Liver (tissue), 9 donors: ENCODE measurements around the gene RABGGTA. TPM values are rescaled to one million over a fixed set of nuclear protein-coding genes. Genes with fewer than 3 reads are reported as not detected.

ENCODE experiments used
- DNase-seq: peaks from one replicate; pipeline ENCODE4 v3.0.0-alpha.2; 2017; ENCODE audit warnings: low spot score
- H3K27ac ChIP-seq, 2 donors: one replicate each; pipeline ENCODE4 v1.7.0; 2013; ENCODE audit warnings: inconsistent platforms in 2 of 2, low read length in 2 of 2, control low read depth in 1 of 2, low read depth in 1 of 2, mild to moderate bottlenecking in 1 of 2
- H3K27me3 ChIP-seq, 4 donors: one replicate each; pipeline versions ENCODE4 v1.6.1 to v1.7.0; 2013; ENCODE audit warnings: low read length in 3 of 4, inconsistent platforms in 1 of 4, mild to moderate bottlenecking in 1 of 4, moderate library complexity in 1 of 4; ENCODE audit not compliant: control insufficient read depth in 4 of 4, insufficient read depth in 4 of 4
- H3K36me3 ChIP-seq, 4 donors: one replicate each; pipeline versions ENCODE4 v1.6.1 to v1.7.0; 2013; ENCODE audit warnings: low read length in 3 of 4, mild to moderate bottlenecking in 3 of 4, low read depth in 1 of 4, moderate library complexity in 1 of 4; ENCODE audit not compliant: control insufficient read depth in 4 of 4, insufficient read depth in 3 of 4
- H3K4me1 ChIP-seq, 4 donors: one replicate each; pipeline versions ENCODE4 v1.6.1 to v1.7.0; 2013; ENCODE audit warnings: low read length in 3 of 4, mild to moderate bottlenecking in 3 of 4, moderate library complexity in 1 of 4; ENCODE audit not compliant: control insufficient read depth in 4 of 4, insufficient read depth in 4 of 4
- H3K4me3 ChIP-seq, 3 donors: one replicate each; pipeline versions ENCODE4 v1.6.1 to v1.7.0; 2013; ENCODE audit warnings: low read length in 3 of 3, control low read depth in 1 of 3, low read depth in 1 of 3, mild to moderate bottlenecking in 1 of 3
- H3K9ac ChIP-seq, 2 donors: one replicate each; pipeline ENCODE4 v1.7.0; 2013; ENCODE audit warnings: low read length in 2 of 2, mild to moderate bottlenecking in 2 of 2, moderate library complexity in 2 of 2, control low read depth in 1 of 2, low read depth in 1 of 2
- H3K9me3 ChIP-seq, 4 donors: one replicate each; pipeline versions ENCODE4 v1.6.1 to v1.7.0; 2013; ENCODE audit warnings: low read length in 3 of 4; ENCODE audit not compliant: control insufficient read depth in 4 of 4
- CTCF ChIP-seq: fragments of 150-350 bp; IDR thresholded peaks from 2 replicates; pipeline ENCODE4 v1.5.1; 2017; ENCODE audit warnings: improper control_type of control experiment, low read depth, low read length; ENCODE audit not compliant: missing input control
- EGR1 ChIP-seq, 2 donors: IDR thresholded peaks; 2 replicates each; pipeline ENCODE4 v1.6.1; 2016 to 2018; ENCODE audit warnings: antibody characterized with exemption in 2 of 2, low read depth in 2 of 2
- FOXA1 ChIP-seq: IDR thresholded peaks from 2 replicates; pipeline ENCODE4 v1.6.1; 2016; ENCODE audit warnings: antibody characterized with exemption
- FOXA2 ChIP-seq: IDR thresholded peaks from 2 replicates; pipeline ENCODE4 v1.6.1; 2016; ENCODE audit warnings: antibody characterized with exemption
- GABPA ChIP-seq, 2 donors: IDR thresholded peaks in 1 of 2; conservative IDR thresholded peaks in 1 of 2; 2 replicates each; pipeline ENCODE4 v1.6.1; 2016; ENCODE audit warnings: antibody characterized with exemption in 2 of 2, mild to moderate bottlenecking in 1 of 2, moderate library complexity in 1 of 2
- HNF4G ChIP-seq: IDR thresholded peaks from 2 replicates; pipeline ENCODE4 v1.6.1; 2016; ENCODE audit warnings: antibody characterized with exemption
- JUND ChIP-seq, 2 donors: IDR thresholded peaks; 2 replicates each; pipeline ENCODE4 v1.6.1; 2016; ENCODE audit warnings: antibody characterized with exemption in 2 of 2
- NR2F2 ChIP-seq: IDR thresholded peaks from 2 replicates; pipeline ENCODE4 v1.6.1; 2016; ENCODE audit warnings: antibody characterized with exemption
- REST ChIP-seq: IDR thresholded peaks from 2 replicates; pipeline ENCODE4 v1.6.1; 2016; ENCODE audit warnings: antibody characterized with exemption, mild to moderate bottlenecking
- RXRA ChIP-seq, 2 donors: IDR thresholded peaks; 2 replicates each; pipeline ENCODE4 v1.6.1; 2017 to 2018; ENCODE audit warnings: antibody characterized with exemption in 2 of 2, mild to moderate bottlenecking in 1 of 2
- SP1 ChIP-seq: IDR thresholded peaks from 2 replicates; pipeline ENCODE4 v1.6.1; 2018; ENCODE audit warnings: antibody characterized with exemption, mild to moderate bottlenecking
- TAF1 ChIP-seq: conservative IDR thresholded peaks from 2 replicates; pipeline ENCODE4 v1.6.1; 2016; ENCODE audit warnings: antibody characterized with exemption, mild to moderate bottlenecking
- YY1 ChIP-seq: IDR thresholded peaks from 2 replicates; pipeline ENCODE4 v1.6.1; 2016; ENCODE audit warnings: antibody characterized with exemption, mild to moderate bottlenecking
- WGBS: extraction: QIAGEN DNeasy Blood & Tissue Kit; methylation state at CpG from one replicate; pipeline ENCODE4 v1.1.7; 2013; 5-methylcytosine and 5-hydroxymethylcytosine counted together
- polyA plus RNA-seq, 2 donors: library from polyadenylated mRNA; stranded (reverse) in 1 of 2; unstranded in 1 of 2; fragments of 200-250 nt in 1 of 2; fragments of >200 nt in 1 of 2; fragmentation: Nextera tagmentation in 1 of 2; extraction: Ambion mirVana in 1 of 2; gene quantifications; one replicate each; pipeline versions ENCODE4 v1.2.1 to v1.2.3, GENCODE V29; 2013 to 2015
- total RNA-seq, 2 donors: library from RNA; depleted of rRNA; stranded (reverse); fragments of >200 nt; gene quantifications; one replicate each; pipeline ENCODE4 v1.2.3, GENCODE V29; 2014
- TF ChIP-seq, protein P1 (sequence below): IDR thresholded peaks from 2 replicates; pipeline ENCODE4 v1.6.1; 2016; ENCODE audit warnings: antibody characterized with exemption
- TF ChIP-seq, protein P2 (sequence below): IDR thresholded peaks from 2 replicates; pipeline ENCODE4 v1.6.1; 2016; ENCODE audit warnings: antibody characterized with exemption
- donor health status: healthy.
- donor health status: healthy.
- donor health status: healthy.
- donor health status: healthy.
- donor health status: healthy.

RABGGTA gene
- total and polyA plus RNA-seq, 4 donors: 7.5 to 19.7 (median 13.2) TPM

DNA sequence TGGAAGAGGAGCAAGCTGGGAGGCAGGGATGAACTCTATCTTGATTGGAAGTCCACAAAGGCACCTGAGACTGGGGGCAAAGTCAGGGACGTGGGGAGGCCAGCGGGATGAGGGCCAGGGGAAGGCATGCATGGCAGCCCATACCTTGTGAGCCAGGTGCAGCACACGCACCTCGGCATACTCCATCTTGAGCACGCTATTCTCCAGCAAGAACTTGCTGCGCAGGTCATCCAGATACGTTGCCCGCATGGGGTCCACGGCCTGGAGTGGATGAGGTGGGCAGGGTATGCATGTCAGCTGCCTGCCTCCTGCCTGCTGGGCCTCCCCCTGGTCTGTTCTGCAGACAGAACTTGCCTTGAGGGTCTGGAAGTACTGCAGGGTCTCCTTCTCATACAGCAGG lies 3.9 kb downstream of the RABGGTA start:
- H3K9me3 ChIP-seq: no peaks in the 10 kb centered on the region
- peaks cover 0 to 38% (median 10%) of the 10 kb centered on the region in 4 donors for H3K36me3 ChIP-seq
- TF ChIP-seq, protein P1, sequence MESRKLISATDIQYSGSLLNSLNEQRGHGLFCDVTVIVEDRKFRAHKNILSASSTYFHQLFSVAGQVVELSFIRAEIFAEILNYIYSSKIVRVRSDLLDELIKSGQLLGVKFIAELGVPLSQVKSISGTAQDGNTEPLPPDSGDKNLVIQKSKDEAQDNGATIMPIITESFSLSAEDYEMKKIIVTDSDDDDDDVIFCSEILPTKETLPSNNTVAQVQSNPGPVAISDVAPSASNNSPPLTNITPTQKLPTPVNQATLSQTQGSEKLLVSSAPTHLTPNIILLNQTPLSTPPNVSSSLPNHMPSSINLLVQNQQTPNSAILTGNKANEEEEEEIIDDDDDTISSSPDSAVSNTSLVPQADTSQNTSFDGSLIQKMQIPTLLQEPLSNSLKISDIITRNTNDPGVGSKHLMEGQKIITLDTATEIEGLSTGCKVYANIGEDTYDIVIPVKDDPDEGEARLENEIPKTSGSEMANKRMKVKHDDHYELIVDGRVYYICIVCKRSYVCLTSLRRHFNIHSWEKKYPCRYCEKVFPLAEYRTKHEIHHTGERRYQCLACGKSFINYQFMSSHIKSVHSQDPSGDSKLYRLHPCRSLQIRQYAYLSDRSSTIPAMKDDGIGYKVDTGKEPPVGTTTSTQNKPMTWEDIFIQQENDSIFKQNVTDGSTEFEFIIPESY: no peak
- no peak for TF ChIP-seq GABPA (IDR thresholded peaks at IDR 0.05 in 1 of 2, conservative IDR thresholded peaks at IDR 0.05 in 1 of 2)
- TF ChIP-seq JUND (IDR thresholded peaks at IDR 0.05): no peak
- no peak for TF ChIP-seq EGR1 (IDR thresholded peaks at IDR 0.05; ENCODE audit: low read depth in 2 of 2)
- TF ChIP-seq TAF1: no peak
- TF ChIP-seq HNF4G: no peak
- TF ChIP-seq, protein P2, sequence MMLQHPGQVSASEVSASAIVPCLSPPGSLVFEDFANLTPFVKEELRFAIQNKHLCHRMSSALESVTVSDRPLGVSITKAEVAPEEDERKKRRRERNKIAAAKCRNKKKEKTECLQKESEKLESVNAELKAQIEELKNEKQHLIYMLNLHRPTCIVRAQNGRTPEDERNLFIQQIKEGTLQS: no peak
- no peak for TF ChIP-seq RXRA (IDR thresholded peaks at IDR 0.05)
- TF ChIP-seq NR2F2: no peak
- TF ChIP-seq FOXA2: no peak
- TF ChIP-seq FOXA1: no peak
- no peak for TF ChIP-seq REST
- no peak overlapping the region for H3K4me3 ChIP-seq
- no peak overlapping the region for H3K27ac ChIP-seq
- no peak for DNase-seq
- H3K27me3 ChIP-seq: no peaks in the 10 kb centered on the region
- no peak overlapping the region for H3K9ac ChIP-seq
- H3K4me1 ChIP-seq: peaks cover 1 to 11% (median 4%) of the 10 kb centered on the region in 4 donors
- 95% methylated on average over 9 of the region's 9 CpGs for WGBS

- DNase-seq: no peak
- H3K4me1 ChIP-seq: peaks cover 0 to 5% (median 3%) of the 10 kb centered on the region in 4 donors
- no peaks in the 10 kb centered on the region for H3K9me3 ChIP-seq
- H3K9ac ChIP-seq: no peak overlapping the region
- WGBS: 89% methylated on average over 18 of the region's 18 CpGs
- H3K27ac ChIP-seq: no peak overlapping the region
- no peak overlapping the region for H3K4me3 ChIP-seq
- no peaks in the 10 kb centered on the region for H3K27me3 ChIP-seq
- TF ChIP-seq, protein P2: no peak
- TF ChIP-seq HNF4G: no peak
- no peak for TF ChIP-seq CTCF
- no peak for TF ChIP-seq FOXA2
- TF ChIP-seq JUND (IDR thresholded peaks at IDR 0.05): no peak
- TF ChIP-seq, protein P1: no peak
- TF ChIP-seq TAF1: no peak
- TF ChIP-seq YY1: no peak
- no peak for TF ChIP-seq SP1
- H3K36me3 ChIP-seq: peaks cover 0 to 38% (median 10%) of the 10 kb centered on the region in 4 donors
These were observed 4.8 kb downstream of the RABGGTA start for GRCh38 chr14:24266344-24267244.
